ENCODE measurements around the gene RHOF.

- TF ChIP-seq CTCF (IDR thresholded peaks at IDR 0.05; ENCODE audit: low read length) (peak; percentile 100), EZH2 (IDR thresholded peaks at IDR 0.05; ENCODE audit: borderline replicate concordance, low read length) (no peak)
Measured at GRCh38 chr12:121793838-121794533, 498 bp upstream of the RHOF start.

Measured in OCI-LY1 (cell line).